Cardiac septum (tissue), 1 donor: ENCODE measurements around the gene EFEMP1. TPM values are rescaled to one million over a fixed set of nuclear protein-coding genes. Genes with fewer than 3 reads are reported as not detected.

Source experiments
- DNase-seq: peaks from one replicate; pipeline ENCODE4 v3.0.0-alpha.2; 2020; ENCODE audit warnings: low spot score
- intact Hi-C: fragments of 100-400 bp; cut with DNase I; formaldehyde crosslinking; loops from one replicate; pipeline ENCODE4 v1.14.0; 2022
- total RNA-seq: library from RNA; stranded (reverse); fragmentation: NEBNext Ultra II Directional; extraction: Animal tissue kit (Norgen Biotek cat#: 25700); gene quantifications from one replicate; pipeline ENCODE4 v1.2.1, GENCODE V29; 2021
- donor health status: DM: no; HTN: no; CAD: no.

EFEMP1 gene
- total RNA-seq, 1 donor from 2014 or later, result 48.5 TPM

DNA sequence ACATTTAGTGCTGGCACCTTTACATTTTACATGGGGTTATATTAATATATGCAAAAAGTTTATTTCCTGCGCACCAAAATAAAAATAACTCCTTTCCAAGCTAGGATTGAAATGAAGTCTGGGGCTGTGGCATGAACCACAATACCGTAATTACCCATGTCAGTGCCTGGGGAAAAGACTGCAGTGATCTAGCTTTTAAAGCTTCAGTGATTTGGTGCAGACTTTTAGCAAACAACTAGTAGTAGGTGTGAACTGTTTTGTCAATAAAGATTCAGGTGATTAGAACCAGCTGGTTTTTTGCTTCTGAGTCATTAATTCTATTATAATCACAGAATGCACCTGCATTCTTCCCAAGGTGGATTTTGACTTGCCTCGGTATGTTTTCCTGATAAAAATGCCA lies 21.2 kb downstream of the EFEMP1 start:
- DNase-seq, result no peak
- intact Hi-C loops, result no loop called here

DNA sequence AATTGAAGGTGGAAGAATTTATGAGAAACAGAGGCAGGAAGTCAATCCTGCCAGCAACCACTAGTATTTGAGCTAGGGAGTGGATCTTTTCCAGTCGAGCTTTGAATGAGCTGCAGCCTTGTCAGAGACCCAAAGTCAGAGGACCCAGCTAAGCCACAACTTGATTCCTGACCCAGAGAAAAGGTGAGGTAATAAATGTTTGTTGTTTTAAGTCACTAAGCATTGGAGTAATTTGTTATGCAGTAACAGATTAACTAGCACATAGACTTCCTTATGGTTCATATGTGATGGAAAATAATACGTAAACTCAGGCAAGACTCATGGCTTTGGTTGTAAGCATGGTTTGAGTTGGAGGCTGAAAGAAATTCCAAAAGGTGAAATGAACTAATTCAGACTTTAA lies 21.6 kb downstream of the EFEMP1 start:
- intact Hi-C loops, result no loop called here
- no peak for DNase-seq

- intact Hi-C loops, result no loop called here
- DNase-seq, result no peak
These were observed 22.3 kb downstream of the EFEMP1 start for GRCh38 chr2:55901322-55901721.

GRCh38 chr2:55899881-55900280 lies 23.7 kb downstream of the EFEMP1 start:
- intact Hi-C loops, result no loop called here
- DNase-seq, result no peak

- intact Hi-C loops, result no loop called here
- no peak for DNase-seq
These were observed 25.1 kb downstream of the EFEMP1 start for GRCh38 chr2:55898386-55899040.

DNA sequence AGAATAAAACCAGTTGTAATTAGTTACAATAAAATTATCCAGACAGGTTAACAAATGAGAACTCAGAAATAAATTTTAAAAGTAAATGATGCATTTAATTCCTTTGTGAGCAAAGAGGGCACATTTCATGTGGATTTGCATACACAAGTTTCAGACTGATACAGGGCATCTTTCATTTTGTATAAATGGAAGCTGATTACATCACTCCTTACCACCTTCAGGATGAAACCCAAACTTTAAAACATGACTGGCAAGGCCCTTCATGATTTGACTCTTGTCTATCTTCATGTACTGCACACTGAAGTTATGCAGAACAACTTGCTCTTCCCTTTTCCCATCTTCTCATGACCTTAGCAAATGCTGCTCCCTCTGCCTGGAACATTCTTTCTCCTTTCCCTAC lies 26.9 kb downstream of the EFEMP1 start:
- intact Hi-C loops, result no loop called here
- no peak for DNase-seq

GRCh38 chr2:55894720-55895119 lies 28.9 kb downstream of the EFEMP1 start:
- DNase-seq, result no peak
- intact Hi-C loops, result no loop called here

GRCh38 chr2:55891671-55892094 lies 31.9 kb downstream of the EFEMP1 start:
- DNase-seq, result no peak
- intact Hi-C loops, result no loop called here

DNA sequence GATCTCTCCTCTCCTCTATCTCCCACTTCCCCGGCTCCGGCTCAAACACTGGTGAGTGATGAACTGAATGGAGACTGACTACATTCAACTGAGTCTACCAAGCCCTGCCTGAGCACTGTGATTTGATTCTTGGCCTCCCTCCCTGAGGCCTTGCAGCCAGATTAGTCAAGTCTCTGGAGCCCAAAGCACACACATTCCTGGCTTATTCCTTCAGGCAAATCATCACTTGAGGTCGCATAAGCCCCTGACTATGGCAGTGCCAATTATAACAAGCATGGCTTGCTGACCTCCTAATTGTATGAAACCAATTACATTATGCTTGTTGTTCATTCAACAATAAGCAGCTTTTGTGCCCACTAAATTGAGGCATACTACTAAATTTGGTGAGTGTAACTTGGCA lies 34.6 kb downstream of the EFEMP1 start:
- intact Hi-C loops, result loop anchor here (5.0 kb wide), 2 partner anchors 78 to 103 kb away; no protein-coding TSS in a partner anchor
- DNase-seq, result no peak

GRCh38 chr2:55887901-55888624 lies 35.5 kb downstream of the EFEMP1 start:
- intact Hi-C loops, result loop anchor here (5.0 kb wide), 2 partner anchors 79 to 104 kb away; no protein-coding TSS in a partner anchor
- DNase-seq, result no peak

- intact Hi-C loops, result loop anchor here (5.0 kb wide), 2 partner anchors 80 to 105 kb away; no protein-coding TSS in a partner anchor
- DNase-seq, result no peak
These were observed 36.2 kb downstream of the EFEMP1 start for GRCh38 chr2:55887351-55887750.

DNA sequence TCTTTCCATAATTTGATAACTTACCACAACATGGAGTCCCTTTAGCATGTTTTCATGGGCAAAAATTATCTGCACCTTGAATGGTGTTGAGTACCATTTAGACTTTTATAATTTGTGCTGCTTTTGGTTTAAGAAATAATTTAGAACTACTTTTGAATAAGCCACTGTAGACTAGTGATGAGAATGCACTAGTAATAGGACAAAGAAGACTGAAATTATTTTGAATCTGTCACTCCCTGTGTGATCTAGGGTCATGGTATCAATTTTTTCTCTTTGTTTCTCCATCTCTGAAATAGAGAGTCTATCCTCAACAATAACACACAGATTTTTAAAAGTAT lies 37.7 kb downstream of the EFEMP1 start:
- intact Hi-C loops, result loop anchor here (5.0 kb wide), 2 partner anchors 81 to 106 kb away; no protein-coding TSS in a partner anchor
- no peak for DNase-seq

DNA sequence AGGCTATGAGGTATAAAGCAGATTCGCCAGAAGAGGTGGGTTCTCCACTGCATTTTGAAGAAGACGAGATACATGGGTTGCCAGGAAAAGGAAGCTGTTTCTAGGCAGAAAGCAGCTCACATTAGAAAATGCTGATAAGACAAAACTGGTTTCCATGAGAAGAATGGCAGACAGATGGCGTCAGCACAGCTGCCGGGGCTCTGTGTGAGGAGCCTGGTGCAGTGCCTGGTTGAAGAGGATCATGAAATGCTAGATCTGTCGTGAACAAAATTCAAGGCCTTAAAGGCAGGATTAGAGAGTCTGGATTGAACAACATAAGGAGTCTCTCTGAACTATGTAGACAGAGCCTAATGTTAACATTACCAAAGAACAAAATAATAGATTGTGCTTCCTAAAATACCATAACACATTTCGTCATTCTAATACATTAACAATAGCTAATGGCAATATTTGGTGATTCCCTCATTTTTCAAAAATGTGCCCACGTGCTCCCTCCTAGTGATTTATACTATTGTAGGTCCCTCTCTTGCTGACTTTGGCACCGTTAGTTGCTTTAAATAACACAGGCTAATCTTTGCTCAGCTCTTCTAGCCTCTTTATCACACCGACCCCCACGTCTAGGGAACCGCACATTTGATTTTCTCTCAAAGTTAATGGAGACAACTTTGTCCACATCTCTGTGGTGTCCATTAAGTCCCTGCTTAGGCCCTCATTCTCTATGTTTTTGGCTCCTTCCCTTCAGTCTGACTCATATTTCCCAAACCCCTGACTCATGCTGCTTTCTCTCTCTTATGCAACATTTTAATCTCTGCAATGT lies 38.2 kb downstream of the EFEMP1 start:
- intact Hi-C loops, result loop anchor here (5.0 kb wide), 2 partner anchors 82 to 107 kb away; no protein-coding TSS in a partner anchor
- DNase-seq, result no peak

- intact Hi-C loops, result no loop called here
These were observed 39.8 kb downstream of the EFEMP1 start for GRCh38 chr2:55883829-55884228.

GRCh38 chr2:55883357-55883756 lies 40.2 kb downstream of the EFEMP1 start:
- no peak for DNase-seq
- intact Hi-C loops, result no loop called here

More at GRCh38 chr2:55883829-55884228, 39.8 kb downstream of the EFEMP1 start:
- no peak for DNase-seq

GRCh38 chr2:55882954-55883353 lies 40.6 kb downstream of the EFEMP1 start:
- no peak for DNase-seq
- intact Hi-C loops, result no loop called here

GRCh38 chr2:55880416-55881143 lies 43.0 kb downstream of the EFEMP1 start:
- intact Hi-C loops, result no loop called here
- DNase-seq, result no peak

DNA sequence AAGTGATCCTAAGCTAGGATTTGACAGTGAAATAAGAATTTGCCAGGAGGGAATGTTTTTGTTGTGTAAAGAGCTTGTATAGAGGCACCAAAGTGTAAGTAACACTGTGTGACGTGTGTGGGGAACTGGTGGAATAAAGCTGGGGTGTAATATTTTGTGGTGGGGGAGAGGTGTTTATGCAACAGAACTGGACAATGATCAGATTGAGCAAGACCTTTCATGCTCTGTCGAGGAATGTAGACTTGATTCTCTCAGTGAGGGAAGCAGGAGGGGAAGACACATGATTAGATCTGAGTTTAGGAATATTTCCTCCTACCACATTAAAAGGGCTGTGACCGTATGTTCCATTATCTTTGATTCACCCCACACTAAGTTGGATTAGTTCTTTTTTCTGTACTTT lies 43.6 kb downstream of the EFEMP1 start:
- intact Hi-C loops, result no loop called here
- DNase-seq, result no peak

DNA sequence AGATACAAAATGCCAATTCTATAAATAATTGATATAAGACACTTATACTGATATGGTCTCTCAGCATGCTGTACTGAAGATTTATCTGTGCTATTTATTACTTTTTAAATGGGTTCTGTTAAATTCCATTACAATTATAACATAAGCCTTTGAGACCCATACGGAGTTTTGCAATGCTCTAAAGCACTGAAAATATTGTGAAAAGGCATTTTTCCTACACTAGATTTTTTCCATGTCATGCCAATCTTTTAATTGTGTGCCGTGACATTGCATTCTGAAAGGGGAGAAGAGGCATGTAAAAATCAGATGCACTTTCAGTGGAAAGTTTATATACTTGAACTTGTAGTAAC lies 46.5 kb downstream of the EFEMP1 start:
- no peak for DNase-seq
- intact Hi-C loops, result no loop called here
